GM19395 (cell line): ENCODE measurements around the gene EIF1AD.
"Not testable (repeated sequence)": the region's sequence is repeated elsewhere in the genome, so short reads cannot be mapped to it uniquely, and the experiment has no call there.

ENCODE experiments used
- ATAC-seq: cut with Tn5 transposase; IDR thresholded peaks from one replicate; pipeline ENCODE4 v1.9.1; 2021; ENCODE audit warnings: mild to moderate bottlenecking, moderate library complexity; ENCODE audit not compliant: unreplicated experiment

Gene EIF1AD

DNA sequence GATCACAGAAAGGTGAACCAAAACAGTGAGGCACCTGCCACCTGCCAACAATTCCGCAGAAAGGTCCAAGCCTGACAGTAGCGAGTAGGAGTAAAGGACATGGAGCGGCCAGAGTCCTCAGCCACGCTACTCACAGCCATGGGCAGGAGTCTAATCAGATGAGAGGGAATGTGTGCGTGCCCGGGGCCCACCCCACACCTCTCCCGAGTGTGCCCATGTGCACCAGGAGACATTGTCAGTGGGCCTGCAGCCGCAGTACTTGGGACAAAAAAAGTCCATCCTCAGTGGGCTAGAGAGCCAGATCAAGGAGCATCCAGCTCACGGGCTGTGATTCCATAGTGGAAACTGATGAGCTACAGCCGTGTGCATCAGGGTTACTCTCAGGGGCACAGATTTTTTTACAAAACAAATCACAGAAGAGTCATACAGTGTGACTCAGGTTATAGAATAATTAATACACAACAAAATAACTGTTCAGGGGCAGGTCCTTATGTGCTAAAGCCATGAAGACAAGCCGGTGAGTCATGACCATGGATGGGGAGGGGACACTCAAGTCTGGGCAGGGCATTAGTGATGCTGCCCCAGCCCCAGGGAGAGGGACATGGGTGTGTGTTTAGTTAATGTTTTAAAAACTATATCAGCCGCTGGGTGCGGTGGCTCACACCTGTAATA lies 28.4 kb downstream of the EIF1AD start:
- no peak for ATAC-seq

DNA sequence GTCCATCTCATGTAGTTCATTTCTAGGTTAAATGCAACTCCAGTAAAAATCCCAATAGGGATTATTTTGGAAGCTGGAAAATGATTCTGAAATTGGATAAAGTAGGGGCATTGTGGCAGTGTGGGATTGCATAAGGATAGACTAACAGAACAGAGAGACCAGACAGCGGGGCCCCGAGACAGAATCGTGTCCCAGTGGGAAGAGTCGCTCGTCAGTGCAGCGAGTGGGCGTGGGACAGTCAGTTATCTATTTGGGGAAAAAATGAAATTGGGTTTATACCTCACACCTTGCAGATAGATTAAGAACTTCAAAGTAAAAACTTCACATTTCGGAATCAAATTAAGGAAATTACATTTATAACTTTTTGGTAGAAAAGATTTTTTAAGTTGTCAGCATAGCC lies 29.8 kb downstream of the EIF1AD start:
- ATAC-seq: no peak

DNA sequence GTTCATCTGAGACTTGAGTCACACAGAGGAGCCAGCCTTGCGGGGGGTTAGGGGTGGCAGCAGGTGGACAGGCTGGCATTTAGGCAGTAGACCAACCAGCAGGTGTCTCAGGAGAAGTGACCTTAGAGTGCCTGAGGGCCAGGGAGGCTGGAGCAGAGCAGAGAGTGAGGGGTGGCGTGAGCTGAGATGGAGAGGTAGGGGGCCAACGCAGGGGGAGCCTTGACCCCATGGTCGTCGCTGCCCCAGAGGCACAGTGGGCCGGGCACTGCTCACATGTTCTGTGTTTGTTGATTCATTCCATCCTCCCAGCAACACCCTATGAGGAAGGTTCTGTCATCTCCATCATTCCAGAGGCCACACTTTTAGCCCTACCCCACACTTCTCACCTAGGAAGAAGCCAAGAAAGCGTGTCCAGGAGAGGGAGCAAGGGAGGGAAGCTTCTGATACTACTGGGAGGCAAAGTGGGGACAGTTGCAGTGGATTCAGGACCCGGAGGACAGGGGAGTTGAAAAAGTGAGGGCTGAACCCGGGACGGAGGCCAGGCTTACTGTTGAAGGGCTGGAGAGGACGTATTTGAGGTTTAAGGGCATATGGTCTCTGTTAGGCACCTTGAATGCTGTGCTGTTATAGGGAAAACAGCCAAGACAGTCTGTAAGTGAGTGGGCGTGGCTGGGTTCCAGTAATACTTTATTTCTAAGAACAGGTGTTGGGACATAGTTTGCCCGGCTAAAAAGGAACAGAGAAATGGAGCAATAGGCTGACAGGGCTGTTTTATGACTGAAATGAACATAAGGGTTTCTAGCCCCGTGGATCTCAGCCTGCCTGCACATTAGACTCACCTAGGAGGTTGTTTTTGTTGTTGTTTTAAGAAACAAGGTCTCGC lies 33.1 kb downstream of the EIF1AD start:
- ATAC-seq: no peak

DNA sequence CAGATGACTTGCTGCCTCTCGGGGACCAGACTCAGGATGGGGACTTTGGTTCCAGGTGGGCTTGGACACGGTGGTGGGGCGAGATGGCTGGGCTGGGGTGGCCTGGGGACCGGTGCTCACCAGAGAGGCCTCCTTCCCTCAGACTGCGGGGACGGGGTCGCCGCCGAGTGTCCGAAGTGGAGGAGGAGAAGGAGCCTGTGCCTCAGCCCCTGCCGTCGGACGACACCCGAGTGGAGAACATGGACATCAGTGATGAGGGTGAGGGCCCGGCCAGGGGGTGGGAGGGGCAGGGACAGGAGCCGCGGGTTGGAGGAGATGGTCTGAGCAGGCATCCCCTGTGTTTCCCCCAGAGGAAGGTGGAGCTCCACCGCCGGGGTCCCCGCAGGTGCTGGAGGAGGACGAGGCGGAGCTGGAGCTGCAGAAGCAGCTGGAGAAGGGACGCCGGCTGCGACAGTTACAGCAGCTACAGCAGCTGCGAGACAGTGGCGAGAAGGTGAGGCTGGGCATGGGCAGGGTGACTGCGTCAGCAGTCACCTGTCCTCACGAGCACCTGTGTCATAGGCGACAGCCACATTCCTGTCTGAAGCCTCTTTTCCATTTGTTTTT lies 34.5 kb downstream of the EIF1AD start:
- ATAC-seq: no peak

DNA sequence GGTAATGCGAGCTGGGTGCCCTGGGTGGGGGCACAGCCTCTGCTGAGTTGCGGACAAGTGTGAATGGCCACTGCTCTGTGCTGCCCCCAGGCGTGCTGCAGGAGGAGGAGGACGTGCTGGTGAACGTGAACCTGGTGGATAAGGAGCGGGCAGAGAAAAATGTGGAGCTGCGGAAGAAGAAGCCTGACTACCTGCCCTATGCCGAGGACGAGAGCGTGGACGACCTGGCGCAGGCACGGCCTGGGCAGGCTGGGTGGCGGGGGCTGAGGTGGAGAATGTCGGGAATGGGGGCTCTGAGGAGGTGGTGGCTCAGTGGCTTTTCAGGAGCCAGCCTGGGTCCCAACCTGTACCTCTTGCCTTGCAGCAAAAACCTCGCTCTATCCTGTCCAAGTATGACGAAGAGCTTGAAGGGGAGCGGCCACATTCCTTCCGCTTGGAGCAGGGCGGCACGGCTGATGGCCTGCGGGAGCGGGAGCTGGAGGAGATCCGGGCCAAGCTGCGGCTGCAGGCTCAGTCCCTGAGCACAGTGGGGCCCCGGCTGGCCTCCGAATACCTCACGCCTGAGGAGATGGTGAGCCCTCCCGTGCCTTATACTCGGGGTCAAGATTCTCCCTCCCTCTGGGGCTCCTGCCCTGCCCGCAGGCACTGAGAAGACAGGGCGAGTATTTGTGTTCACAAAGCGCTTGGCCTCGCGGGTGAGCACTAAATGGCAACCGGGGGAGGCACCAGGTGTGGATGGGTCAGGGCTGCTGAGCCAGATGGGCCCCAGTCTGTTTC lies 35.8 kb downstream of the EIF1AD start:
- no peak for ATAC-seq

DNA sequence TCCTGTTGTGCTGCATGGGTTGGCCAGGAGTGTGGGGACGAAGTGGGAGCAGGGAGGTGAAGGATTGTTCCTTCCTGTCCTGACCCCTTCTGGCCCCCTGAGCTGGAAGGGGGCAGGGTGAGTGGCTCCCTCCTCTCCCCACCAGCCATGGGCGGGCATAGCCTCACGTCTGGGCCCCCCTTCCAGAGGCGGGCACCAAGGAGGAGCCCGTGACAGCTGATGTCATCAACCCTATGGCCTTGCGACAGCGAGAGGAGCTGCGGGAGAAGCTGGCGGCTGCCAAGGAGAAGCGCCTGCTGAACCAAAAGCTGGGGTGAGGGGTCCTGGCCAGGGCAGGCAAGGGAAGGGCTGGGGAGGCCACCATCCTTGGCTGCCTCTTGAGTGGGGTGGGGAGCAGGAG lies 37.1 kb downstream of the EIF1AD start:
- no peak for ATAC-seq

DNA sequence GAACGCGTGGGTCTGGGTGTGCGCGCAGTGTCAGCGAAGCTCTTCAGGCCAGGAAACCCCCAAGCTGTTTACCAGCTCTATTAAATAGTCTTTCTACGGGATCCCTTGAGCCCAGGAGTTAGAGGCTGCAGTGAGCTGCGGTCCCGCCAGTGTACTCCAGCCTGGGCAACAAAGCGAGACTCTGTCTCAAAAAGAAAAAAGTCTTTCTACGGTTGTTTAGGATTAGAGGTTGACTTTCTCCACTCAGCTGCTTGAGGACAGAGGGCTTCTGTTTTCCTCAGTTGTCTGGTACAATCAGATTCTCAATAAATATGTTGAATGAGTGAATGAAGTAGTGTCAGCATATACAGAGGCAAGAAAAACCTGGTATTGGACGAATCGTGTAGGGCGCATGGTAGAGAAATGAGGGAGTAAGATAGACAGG lies 39.8 kb downstream of the EIF1AD start:
- peak; percentile 3 for ATAC-seq

DNA sequence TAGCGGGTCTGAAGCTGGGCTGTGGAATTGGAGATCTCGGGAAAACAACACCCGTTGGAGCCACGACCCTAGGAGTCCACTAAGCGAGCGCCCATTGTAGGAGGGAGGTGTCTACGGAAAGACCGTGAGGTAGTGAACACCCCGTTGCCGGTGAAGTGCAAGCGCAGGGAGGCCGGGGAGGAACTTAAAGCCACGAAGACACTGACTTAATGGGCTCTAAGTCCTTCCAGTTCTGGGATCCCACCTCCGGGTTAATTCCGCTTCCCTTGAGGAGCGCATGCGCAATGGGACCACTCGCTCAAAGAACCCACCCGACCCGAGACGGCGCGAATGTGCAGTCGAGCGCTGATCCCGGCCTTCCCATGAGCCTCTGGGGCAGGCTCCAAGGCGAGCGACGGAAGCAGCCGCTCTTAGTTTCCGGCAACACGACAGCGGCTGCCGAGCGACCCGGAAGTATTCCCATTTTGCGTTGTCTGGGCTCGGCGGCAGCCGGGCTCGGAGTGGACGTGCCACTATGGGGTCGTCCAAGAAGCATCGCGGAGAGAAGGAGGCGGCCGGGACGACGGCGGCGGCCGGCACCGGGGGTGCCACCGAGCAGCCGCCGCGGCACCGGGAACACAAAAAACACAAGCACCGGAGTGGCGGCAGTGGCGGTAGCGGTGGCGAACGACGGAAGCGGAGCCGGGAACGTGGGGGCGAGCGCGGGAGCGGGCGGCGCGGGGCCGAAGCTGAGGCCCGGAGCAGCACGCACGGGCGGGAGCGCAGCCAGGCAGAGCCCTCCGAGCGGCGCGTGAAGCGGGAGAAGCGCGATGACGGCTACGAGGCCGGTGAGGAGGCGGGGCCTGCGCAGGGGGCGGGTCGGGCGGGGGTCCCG lies 40.5 kb downstream of the EIF1AD start, which contains the start of gene SART1:
TSS of gene SART1 (plus strand) at position 468 of the 874 bp plus-strand sequence. CDS start at position 515, 47 bp downstream.
- ATAC-seq: peak; percentile 60

DNA sequence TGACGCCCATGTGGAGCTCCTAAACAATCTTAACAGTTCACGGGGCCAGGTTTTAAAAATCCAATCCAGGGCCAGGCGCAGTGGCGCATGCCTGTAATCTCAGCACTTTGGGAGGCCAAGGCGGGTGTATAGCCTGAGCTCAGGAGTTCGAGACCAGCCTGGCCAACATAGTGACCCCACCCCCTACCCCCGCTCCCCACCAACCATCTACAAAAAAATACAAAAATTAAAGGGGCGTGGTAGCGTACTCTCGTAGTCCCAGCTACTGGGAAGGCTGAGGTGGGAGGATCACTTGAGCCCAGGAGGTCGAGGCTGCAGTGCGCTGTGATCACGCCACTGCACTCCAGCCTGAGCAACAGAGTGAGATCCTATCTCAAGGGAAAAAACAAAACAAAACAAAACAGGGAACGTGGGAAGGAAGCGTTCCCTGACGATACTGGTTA lies 41.1 kb downstream of the EIF1AD start:
- no peak for ATAC-seq

DNA sequence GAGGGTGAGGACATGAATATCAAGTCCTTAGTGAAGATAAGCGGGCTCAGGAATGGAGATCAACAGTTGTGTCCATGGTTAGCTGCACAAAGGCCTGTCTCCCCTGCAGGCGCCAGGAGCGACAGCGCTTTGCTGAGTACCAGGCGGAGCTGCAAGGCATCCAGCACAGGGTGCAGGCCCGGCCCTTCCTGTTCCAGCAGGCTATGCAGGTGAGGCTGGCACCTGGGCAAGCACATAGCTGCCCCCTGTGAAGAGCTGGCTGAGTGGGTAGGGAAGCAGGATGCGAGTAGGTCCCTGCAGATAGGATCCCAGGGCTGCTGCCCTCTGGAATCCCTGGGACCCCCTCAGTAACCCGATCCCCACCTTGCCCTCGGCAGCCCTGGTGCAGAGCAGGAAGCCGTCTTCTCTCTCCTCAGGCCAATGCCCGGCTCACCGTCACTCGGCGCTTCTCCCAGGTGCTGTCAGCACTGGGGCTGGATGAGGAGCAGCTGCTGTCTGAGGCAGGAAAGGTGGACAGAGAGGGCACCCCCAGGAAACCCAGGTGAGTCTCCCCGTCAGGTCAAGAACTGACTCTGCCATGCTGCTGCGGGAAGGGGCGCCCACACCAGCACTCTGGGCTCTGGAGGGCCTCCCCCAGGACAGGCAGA lies 43.1 kb downstream of the EIF1AD start:
- no peak for ATAC-seq

DNA sequence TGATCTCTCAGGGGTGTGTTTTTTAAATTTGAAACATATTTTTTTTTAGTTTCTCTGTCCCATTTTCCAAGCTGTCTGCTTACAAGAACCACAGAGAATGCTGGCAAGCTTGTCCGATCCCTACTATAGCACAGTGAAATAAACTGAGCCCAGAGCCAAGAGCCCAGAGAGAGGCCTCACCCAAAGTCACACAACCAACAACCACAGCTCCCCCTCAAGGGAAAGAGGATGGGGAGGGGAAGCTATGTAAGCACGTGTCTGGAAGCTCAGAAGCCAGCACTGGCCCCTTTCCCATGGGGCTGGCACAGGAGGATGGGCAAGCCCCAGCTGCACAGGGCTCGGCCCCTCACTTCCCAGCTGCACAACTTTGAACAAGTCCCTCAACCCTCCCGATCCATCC lies 43.7 kb downstream of the EIF1AD start:
- ATAC-seq: no peak

DNA sequence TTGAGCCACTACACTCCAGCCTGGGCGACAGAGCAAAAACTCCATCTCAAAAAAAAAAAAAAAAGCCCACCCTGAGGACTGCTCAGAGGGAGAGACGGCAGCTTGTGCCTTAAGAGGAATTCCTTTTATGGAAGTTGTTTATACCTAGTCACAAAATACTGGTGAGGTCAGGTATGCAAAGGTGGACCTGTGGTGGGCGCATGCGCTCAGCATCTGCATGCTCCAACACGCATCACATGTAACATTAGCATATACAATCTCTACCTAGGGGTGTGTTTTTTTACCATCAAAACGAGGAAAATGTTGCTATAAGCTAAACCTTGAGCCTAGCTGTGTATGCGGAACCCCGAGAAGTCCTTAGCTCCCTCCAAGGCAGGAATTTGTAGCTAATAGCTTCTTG lies 47.2 kb downstream of the EIF1AD start:
- ATAC-seq: no peak

DNA sequence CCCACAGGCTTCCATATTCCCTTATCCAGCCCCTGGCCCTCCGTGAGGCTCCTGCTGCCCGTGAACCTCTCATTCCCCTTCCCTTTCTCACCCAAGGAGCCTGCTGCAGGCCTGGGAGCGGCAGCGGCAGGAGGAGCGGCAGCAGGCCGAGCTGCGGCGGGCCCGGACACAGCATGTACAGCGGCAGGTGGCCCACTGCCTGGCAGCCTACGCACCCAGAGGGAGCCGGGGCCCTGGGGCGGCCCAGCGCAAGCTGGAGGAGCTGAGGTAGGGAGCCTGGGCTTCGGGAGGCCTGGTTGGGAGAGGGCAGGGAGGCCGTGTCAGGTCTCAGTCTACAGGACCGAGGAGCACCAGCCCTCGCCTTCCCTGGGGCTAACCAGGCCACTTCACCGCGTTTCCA lies 48.5 kb downstream of the EIF1AD start:
- no peak for ATAC-seq

DNA sequence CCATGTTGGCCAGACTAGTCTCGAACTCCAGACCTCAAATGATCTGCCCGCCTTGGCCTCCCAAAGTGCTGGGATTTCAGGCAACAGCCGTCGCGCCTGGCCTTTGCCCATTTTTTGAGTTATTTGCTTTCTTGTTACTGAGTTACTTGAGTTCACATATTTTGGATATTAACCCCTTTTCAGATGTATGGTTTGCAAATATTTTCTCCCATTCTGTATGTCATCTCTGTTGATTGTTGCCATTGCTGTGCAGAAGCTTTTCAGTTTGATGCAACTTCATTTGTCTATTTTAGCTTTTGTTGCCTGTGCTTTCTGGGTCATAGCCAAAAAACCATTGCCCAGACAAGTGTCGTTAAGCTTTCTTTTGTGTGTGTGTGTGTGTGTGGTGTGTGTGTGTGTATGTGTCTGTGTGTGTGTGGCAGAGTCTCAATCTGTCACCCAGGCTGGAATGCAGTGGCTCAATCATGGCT lies 49.9 kb downstream of the EIF1AD start:
- no peak for ATAC-seq

DNA sequence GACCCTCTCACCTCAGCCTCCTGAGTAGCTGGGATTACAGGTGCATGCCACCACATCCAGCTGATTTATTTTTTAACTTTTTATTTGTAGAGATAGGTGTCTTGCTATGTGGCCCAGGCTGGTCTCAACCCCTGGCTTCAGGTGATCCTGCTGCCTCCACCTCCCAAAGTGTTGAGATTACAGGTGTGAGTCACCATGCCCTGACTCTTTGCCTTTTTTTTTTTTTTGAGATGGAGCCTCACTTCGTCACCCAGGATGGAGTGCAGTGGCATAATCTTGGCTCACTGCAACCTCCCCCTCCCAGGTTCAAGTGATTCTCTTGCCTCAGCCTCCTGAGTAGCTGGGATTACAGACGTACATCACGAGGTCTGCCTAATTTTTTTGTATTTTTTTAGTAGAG lies 50.3 kb downstream of the EIF1AD start:
- not testable (repeated sequence) for ATAC-seq

DNA sequence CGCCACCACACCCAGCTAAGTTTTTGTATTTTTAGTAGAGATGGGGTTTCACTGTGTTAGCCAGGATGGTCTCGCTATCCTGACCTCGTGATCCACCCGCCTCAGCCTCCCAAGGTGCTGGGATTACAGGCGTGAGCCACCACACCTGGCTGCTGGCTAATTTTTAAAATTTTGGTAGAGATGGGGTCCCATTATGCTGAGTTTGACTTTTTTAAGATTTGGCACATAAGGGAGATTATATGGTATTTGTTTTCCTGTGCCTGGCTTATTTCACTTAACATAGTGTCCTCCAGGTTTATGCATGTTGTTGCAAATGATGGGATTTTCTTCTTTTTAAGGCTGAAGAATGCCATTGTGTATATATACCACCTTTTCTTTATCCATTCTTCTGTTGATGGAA lies 51.2 kb downstream of the EIF1AD start:
- not testable (repeated sequence) for ATAC-seq

DNA sequence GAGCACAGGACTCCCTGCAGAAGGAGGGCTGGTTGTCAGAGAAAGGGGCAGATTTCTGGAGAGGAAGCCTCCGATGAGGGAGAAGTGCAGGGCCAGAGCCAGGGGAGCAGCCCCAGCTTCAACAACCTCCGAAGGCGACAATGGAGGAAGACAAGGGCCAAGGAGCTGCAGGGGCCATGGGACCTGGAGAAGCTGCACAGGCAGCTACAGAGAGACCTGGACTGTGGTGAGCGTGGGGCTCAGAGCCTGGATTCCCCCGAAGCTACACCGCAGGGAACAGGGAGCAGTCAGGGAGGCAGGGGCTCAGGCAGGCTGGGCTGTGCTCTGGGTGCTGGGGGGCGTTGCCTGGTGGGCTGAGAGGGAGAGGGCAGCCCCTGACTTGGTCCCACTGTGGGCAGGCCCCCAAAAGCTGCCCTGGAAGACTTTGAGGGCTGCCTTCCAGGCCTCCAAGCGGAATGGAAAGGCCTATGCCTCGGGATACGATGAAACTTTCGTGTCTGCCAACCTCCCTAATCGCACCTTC lies 54.3 kb downstream of the EIF1AD start:
- ATAC-seq: no peak

DNA sequence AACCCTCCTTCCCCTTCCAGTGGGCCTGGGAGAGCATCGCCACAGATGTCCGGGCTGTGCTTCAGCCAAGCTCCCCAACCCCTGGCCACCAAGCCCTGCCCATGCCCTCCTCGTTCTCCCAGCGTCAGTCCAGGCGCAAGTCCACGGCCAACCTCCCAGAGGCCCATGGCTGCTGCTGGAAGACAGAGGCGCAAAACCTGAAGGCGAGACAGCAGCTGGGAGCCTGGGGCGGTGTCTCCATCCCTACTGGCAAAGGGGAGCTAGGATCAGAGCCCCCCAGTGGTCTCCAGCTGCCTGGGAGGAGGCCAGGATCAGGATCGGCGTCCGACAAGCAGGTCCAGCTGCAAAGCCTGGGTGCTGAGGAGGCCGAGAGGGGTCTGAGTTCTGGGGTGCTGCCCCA lies 54.8 kb downstream of the EIF1AD start:
- ATAC-seq: no peak

DNA sequence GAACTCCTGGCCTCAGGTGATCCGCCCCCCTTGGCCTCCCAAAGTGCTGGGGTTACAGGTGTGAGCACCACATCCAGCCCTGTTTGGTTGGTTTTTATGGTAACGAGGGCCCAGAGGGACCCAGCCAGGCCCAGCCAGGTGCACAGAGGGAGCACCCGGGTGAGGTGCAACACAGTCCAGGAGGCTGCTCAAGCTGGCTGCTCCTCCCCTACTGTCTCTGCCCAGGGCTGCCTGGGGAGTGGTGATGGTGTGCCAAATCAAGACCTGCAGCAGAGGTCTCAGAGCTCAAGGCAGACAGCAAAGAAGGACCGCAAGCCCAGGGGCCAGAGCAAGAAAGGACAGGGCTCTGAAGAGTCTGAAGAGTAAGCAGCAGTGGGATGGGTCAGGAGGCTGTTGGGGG lies 55.3 kb downstream of the EIF1AD start:
- no peak for ATAC-seq
